ENCODE results near the gene PDCD7.

GRCh38 chr15:65156692-65157091, 23.1 kb upstream of the PDCD7 start:
- TF ChIP-seq POLR2A (IDR thresholded peaks at IDR 0.05; ENCODE audit: low read depth, low read length): no peak
- no peak for TF ChIP-seq RFX5 (IDR thresholded peaks at IDR 0.05; ENCODE audit: low read depth, low read length)
- no peak for TF ChIP-seq CTCF (conservative IDR thresholded peaks at IDR 0.05; ENCODE audit: low read depth, low read length)
- TF ChIP-seq MXI1 (IDR thresholded peaks at IDR 0.05; ENCODE audit: borderline replicate concordance, low read depth, low read length): no peak
- TF ChIP-seq SMC3 (IDR thresholded peaks at IDR 0.05; ENCODE audit: low read depth, low read length): no peak
- TF ChIP-seq CEBPB (IDR thresholded peaks at IDR 0.05; ENCODE audit: low read depth, low read length): no peak
- TF ChIP-seq RCOR1 (IDR thresholded peaks at IDR 0.05; ENCODE audit: insufficient replicate concordance, low read length): no peak
- TF ChIP-seq ELK1 (IDR thresholded peaks at IDR 0.05; ENCODE audit: borderline replicate concordance, low read depth, low read length): no peak
- TF ChIP-seq FOS (IDR thresholded peaks at IDR 0.05; ENCODE audit: low read depth, low read length): no peak
- TF ChIP-seq BHLHE40 (IDR thresholded peaks at IDR 0.05; ENCODE audit: low read depth, low read length): no peak
- TF ChIP-seq RAD21 (IDR thresholded peaks at IDR 0.05; ENCODE audit: low read length): no peak
